ENCODE data around the gene P2RX1.

The P2RX1 gene

DNA sequence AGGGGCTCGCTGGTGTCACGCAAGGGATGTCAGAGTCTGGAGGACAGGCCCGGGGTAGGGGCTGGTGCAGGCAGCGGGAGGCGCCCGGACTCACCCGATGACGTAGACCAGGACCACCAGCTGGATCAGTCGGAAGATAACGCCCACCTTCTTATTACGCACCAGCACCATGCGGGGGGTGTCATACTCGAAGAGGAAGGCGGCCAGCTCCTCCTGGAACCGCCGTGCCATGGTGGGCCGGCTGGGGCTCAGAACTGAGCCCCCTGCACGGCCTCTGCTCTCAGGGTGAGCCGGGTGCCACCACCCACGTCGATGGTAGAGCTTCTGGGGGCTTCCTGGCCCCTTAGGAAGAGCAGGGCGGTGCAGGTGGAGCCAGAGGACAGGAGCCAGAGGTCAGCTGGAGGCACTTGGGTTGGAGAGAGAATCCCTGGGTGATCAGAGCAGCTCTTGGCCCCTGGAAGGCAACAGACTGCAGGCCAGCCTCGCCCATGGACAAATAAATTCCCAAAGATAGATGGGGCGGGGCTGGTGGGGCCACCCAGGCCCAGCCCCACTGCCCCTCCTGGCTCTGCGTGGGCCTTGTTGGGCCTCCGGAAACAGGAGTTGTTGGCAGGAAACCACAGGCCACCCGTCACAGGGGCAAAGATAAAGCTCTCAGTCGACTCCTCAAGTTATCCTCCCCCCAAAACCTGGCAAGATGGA lies at the start of gene P2RX1:
TSS of gene P2RX1 (minus strand) at position 471 of the 702 bp plus-strand sequence. CDS start at position 231, 240 bp downstream.
- DNase-seq (ENCODE audit: low read depth), result peak; percentile 74

DNA sequence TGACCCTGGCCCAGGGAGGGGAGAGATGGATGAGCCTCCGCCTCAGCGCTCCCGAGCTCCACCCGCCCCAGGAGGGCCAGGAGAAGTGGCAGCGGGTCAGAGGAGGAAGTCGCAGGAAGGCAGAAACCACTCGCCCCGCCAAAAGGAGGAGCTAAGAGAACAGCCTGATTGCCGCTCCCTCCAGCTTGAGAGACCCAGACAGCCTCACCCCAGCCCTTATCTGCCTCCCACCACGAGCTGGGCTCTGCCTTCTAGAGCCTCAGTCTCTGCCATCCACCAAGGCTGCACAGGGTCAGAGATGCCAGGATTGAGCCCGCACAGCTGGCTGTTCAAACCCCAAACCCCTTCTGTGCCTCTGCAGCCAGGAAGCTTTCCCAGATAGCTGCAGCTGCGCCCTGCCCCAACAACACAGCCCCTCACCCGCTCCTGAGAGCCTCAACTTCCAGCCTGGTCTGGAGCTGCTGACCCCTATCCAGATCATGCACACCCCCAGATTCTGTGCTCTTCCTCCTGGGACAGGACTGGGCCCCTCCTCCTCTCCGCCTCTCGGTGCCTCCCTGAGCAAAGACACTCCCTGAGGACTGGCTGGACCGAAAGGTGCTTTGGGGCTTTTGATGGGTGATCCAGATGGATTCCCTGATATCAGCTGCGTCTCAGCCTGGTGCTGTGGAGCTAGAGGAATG lies 49.0 kb upstream of the P2RX1 start:
- peak; percentile 70 for DNase-seq (ENCODE audit: low read depth)

DNA sequence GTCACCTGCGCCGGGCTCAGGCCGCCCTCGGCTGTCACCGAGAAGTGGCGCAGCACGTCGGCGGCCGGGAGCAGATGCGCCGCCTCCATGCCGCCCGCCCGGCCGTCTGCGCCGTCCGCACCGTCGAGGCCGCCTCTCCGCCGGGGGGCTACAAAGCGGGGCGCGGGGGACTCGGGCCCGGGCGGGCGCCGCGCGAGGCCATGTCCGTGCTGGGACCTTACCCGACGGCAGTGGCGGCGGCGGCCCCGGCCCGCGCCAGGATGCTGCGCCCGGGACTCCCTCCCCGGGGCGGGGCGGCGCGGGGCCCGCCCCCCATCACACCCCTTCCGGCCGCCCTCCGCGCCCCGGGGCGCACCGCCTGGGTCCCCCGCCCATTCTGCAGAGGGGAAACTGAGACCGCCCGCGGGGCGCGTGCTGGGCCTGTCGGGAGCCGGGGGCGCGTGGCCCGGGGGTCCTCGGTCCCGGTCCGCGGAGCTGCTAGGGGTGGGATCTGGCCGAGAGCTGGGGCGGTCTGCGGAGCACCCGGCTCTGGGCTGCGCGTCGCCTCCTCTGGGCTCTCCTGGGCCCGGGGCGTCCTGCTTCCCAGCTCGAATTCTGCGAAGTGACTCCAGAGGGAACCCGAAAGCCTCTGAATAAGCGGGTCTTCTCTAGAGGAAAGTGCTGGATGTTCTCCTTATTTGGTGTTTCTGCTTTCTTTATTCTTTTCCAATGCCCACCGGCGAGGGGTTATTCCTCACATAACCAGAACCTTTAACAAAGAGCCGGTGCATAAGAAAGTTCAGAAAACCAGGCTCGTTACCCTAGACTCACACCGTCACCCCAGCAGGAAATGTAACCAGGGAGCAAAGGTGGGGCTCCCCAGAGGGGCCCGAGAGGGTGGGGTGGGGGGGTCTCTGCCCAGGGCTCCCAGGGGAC lies 48.2 kb upstream of the P2RX1 start, which contains the start of gene ATP2A3:
TSS of gene ATP2A3 (minus strand) at position 235 of the 915 bp plus-strand sequence. CDS start at position 89, 146 bp downstream.
- no peak for DNase-seq (ENCODE audit: low read depth)

DNA sequence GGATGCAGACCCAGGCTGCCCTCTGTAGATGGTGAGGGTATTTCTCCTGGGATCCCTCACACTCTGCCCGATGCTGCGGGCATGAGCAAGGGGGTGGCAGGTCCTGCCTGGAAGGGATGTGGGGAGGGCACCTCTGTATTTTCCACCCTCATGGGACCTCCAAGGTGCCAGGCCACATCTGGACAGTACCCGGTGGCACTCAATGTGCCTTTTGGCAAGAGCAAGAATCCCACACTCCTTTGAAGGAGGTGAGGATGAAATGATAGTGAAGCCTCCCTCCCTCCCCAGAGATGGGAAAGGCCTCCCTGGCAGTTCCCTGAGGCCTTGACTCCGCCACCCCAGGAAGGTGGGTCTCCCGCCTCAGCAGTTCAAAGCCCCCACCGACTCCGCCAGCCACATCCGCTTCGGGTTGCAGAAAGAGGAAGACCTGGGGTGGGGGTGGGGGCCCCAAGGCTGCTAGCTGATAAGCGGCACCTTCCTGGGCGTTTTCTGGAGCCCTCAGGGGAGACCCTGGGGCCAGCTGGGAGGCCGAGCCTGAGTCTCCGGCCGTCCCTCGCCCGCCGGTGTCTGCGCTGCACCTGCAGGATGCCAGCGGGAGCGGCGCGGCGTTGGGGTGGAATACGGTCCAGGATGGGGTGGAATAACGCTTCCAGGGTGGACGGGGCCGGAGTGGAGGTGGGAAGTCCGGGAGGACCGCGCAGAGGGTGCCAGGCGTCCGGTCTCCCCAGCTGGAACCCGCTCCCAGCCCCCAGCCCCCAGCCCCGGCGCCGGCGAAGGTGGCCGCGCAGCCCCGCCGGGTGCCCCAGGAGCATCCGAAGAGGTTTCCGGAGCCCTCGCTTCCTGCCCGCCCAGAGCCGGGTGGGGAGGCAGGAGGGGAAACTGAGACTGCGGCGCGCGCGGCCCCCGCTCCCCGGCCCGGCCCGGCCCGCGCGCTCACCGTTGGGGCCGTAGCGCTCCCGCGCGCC lies 47.3 kb upstream of the P2RX1 start:
- no peak for DNase-seq (ENCODE audit: low read depth)

DNA sequence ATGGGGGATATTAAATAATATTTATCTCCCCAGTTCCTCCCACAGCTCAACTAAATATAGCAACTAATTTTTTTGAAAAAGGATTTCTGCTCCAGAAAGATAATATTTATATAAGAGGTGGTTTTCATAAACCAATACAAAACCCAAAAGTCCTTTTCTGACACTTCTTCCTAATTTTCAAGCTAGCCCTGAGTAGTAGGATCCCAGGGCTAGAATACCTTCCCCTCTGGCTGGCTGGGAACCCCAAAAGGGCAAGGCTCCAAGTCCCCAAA lies 46.6 kb upstream of the P2RX1 start:
- DNase-seq (ENCODE audit: low read depth), result no peak

DNA sequence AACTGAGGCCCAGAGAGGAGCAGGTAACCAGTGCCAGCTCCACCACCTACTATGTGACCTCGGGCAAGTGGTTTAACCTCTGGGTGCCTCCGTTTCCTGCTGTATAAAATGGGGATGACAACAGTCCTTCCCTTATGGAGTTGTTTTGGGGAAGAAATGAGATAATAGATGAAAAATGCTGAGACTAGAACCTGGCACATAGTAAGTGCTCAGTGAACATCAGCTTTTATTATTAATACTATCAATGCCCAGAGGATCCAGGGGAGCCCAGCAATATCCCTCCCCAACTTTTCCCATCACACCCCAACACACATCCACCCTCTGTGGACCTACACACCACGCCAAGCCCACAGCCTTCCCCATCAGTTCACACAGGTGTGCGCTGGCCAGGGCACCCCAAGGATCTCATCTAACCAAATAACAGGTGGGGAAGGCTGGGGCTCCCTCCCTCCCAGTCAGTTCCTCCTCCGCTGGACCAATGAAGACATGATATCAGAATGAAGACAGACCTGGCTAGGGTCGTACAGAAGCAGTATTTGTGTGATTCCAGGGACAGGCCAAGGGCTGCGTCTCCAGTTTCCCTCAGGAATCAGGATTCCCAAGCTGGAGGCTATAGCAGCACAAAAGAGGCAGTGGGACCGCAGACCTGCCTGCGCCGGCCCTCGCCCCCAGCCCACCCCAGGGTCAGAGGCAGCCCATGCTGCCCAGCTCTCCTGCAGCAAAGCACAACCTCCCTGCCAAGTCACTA lies 46.1 kb upstream of the P2RX1 start:
- no peak for DNase-seq (ENCODE audit: low read depth)

DNA sequence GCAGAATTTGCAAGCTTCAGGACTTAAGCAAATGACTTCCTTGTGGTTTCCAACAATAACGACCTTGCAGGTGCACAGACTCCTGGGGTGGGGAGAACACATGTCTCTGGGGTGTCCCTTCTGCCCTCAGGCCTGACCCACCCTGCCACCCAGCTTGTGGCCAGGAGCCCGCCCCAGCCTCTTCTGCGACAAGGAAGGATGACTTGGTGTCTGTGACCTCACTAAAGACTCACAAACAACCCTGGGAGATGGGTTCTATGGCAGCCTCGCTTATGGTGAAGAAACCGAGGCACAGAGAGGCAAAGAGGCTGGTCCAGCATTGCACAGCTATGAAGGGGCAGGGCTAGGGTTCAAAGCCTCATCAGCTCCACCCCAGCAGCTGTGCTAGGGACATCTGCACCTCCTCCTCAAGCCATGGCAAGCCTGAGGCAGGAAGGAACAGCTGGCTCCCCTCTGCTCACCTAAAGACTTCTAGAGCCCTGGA lies 45.3 kb upstream of the P2RX1 start:
- DNase-seq (ENCODE audit: low read depth), result no peak

DNA sequence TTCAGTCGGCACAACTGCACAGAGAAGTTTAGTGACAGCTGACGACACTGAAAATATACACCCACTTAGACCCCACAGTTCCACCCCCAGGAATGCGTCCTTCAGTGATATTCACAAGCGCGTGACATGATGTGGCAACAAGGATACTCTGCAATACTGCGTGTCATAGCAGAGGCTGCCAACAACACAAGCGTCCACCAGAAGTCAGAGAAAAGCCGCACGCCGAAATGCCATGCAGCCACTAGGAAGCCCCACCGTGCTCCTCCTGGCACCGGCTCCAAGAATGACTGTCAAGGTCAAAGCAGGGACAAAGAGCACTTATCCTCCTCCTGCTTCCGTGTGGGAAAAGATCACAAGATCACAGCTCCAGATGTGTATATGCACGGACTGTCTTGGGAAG lies 44.5 kb upstream of the P2RX1 start:
- no peak for DNase-seq (ENCODE audit: low read depth)

DNA sequence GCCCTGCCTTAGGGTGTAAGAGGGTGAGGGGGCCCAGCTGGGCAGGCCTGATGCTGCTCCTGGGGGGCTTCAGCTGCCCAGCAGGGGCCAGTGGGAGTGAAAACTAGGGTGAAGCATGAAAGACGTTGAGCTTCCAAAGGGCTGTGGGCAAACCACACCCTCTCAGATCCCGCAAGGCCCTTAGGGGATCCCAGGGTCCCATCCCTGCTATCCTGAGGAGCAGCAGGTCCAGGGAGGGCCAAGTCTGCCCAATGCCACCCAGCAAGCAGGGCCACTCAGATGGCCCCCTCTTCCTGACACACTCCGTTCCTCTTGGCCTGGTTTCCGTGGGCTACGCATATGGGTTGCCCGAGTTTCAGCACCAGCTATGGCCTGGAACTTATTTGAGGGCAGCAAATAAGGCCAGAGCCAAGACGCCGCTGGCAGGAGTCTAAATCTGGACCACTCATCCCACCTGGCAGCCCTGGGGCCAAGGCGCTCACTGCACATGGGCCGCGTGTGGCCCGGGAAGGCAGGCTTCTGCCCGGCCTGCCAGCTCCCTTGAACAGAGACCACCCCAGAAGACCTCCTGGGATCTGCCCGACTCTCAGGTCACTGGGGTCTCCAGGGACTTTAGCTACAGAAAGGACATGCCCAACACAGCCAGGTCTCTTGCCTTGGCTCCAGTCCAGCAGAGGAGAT lies 43.8 kb upstream of the P2RX1 start:
- no peak for DNase-seq (ENCODE audit: low read depth)

DNA sequence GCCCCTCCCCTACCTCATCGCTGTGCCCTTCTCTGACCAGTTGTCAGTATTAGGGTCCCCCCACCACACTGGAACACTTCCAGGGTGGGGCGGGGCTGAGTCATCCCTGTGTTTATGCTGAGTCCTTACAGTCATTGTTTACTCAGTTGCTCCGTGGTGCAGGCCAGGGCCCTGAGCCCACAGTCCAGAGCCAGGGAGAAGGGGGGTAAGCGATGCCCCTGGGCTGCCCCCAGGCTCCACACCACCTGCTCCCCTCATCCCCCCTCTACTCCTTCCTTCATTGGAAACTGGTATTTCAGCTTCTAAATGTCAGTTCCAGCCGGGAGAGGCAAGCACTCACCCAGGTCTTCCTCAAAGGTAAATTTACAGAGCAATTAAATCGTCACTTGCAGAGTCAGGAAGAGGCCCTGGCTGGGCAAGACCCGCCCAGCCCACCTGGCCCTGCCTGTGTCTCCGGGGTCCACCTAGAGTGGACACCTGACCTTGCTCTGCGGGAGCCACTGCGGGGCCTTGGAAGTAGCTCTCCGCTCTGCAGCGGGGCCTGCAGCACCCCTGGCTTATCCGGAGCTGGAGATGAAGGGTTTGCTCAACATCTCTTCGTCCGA lies 43.1 kb upstream of the P2RX1 start:
- DNase-seq (ENCODE audit: low read depth), result no peak

DNA sequence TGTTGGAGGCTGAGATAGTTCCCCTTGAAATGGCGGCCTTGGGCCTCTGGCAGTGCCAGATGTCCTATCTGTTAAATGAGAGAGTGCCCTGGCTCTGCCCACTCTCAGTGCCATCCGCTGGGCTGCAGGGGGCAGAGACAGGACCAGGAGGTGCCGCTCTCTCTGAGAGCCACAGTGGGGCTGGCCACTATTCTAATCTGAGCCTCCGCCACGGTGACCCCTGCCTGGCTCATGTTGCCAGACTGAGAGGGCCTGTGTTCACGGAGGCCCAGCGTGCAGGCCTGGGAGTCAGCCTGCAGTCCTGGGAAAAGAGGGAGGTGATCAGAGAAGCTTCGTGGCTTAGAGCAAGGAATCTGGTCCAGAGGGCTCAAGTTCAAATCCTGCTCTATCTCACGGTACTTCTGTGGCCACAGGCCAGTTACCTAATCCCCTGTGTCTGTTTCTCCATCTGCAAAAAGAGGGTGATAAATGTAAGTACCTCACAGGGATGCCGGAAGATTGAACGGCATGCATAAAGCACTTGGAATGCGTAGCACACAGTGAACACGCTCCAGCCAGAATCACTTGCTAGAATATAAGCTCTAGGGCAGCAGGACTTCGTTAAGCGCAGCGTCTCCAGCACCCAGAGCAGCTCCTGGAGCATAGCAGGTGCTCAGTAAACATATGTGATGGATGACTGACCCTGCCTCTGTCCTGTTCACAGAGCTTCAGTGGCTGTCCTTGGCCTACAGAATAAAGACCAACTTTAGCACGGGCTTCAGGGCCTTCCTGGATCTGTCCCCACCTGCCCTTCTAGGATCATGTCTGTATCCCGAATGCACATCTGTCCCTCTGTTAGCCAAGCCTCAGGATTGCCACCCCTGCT lies 41.7 kb upstream of the P2RX1 start:
- DNase-seq (ENCODE audit: low read depth), result no peak

DNA sequence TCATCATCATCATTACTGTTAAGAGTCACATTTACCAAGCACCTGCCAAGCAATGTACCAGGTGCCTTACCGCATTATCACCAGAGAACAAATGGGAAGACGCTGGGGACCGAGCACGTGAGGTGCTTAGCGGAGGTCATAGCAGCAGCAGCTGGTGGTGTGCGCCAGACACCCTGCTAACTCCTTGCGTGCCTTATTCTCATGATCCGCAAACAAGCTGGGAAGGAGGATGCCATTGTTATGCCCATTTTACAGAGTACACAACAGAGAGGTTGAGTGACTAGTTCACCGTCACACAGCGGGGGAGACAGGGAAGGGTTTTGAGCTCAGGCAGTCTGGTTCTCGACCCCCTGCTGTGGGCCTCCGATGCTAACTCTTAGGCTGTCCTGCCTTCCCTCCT lies 40.7 kb upstream of the P2RX1 start:
- DNase-seq (ENCODE audit: low read depth), result no peak

DNA sequence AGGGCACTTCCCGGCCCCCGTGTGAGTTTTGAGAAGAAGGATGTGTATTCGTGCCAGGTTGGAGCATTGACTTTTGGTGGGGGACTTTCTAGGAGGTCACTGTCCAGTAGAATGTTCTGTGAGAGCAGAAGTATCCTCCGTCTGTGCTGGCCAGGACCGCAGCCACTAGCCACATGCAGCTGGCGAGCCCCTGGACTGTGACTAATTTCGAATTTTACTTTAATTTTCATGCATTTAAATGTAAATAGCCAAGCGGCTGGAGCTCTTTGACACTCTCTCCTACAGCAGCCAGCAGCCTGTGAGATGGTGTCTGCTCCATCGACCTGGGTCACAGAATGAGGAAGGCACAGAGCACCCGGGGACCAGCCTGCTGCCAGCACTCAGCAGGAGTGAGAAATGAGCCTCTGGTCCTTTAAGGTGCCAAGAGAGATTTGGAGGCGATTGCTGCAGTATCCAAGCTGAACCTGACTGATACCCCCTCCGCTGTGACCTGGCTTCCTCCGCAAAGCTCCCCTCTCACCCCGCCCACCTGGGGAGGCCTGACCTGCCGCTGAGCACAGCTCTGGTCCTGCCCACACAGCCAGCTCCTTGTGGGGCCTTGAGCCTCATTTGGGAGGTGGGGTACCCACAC lies 40.2 kb upstream of the P2RX1 start:
- no peak for DNase-seq (ENCODE audit: low read depth)

DNA sequence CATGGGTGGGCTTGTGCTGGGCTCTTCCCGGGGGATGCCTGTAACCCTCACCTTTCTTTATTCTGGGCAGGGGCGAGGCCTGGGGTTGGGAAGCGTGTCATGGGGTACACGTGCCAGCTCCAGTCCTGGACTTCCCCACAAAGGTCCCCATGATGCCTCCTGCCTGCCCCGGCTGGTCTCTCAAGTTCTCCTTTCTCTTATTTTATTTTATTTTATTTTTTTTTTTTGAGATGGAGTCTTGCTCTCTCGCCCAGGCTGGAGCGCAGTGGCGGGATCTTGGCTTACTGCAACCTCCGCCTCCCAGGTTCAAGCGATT lies 39.4 kb upstream of the P2RX1 start:
- DNase-seq (ENCODE audit: low read depth), result no peak

DNA sequence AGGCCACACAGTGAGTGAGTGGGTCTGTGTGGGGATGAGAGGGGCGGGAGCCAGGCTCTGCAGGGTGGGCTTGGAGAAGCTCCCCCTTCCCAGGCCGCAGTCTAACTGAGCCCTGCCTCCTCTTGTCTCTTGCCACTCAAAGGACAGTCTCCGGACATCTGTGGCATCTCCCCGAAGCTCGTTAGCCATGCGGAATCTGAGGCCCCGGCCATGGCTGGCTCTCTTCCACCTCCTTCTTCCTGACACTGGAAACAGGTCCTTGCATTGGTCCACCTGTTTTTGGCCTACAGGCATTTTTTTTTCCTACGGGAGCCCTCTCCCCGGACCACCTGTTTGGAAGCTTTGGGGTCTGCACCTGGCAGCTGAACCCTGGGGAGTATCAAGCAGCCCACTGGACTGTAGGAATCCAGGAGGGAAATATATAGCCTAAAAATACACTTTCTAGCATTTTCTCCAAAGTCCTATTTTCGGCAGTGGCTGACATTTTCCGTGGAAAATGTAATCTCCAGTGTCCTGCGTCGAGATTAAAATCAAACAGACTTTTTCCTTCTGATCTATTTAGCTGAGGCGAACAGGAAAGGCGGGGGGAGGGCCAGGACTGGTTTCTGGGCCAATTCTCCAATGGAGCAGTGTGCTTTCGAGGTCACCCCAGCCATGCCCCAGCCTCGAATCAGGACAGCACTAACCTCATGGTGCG lies 38.9 kb upstream of the P2RX1 start:
- DNase-seq (ENCODE audit: low read depth), result no peak

DNA sequence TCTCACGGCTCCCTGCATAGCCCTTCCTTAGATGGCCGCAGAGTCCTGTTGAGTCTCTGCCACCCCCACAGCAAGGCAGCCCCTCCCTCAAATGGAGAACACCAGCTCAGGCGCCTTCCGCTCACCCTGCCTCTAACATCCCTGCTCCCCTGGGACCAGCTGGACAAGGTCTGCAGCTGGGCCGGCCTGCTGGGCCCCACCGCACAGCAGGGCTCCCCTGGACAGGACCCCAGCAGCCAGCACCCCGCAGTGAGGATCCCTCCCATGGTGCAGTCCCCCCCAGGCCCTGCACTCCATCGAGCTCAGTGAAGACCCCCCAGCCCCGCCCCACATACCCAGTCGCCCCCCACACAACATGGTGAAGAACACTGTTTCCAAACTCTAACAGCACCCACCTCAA lies 37.8 kb upstream of the P2RX1 start:
- DNase-seq (ENCODE audit: low read depth), result no peak

DNA sequence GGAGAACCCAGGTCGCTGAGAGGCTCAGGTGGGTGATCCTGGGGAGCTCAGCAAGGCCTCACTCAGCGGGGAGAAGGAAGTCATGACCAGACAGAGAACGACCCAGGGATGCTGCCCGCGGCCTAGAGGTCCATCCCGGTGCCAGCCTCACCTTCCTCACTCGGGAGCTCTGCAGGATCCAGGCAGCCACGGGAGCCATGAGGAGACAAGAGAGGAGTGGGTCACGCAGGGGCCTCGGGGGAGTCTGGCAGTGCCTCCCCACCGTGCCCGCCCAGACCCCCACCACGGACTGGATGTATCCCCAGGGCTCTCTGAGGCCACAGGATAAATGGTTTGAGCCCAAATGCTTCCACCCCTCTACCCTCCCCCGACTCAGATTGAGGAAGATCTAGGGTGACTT lies 37.3 kb upstream of the P2RX1 start:
- no peak for DNase-seq (ENCODE audit: low read depth)

DNA sequence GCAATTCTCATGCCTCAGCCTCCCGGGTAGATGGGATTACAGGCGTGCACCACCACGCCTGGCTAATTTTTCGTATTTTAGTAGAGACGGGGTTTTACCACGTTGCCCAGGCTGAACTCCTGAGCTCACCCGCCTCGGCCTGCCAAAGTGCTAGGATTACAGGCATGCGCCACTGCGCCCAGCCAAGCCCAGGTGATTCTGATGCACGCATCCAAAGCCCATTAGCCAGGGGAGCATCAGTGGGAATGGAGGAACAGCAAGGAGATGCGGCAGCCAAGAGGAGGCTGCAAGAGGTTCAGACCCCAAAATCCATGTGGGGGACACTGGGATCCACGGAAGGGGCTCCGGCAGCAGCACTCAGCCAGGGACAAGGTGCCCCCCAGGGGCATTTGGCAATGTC lies 35.9 kb upstream of the P2RX1 start:
- DNase-seq (ENCODE audit: low read depth), result no peak
